Omental fat pad (tissue), 4 donors: ENCODE data around the gene KIF3A. TPM values are rescaled to one million over a fixed set of nuclear protein-coding genes. Genes with fewer than 3 reads are reported as not detected.

Experiments
- ATAC-seq: fragments of 150-250 bp; one replicate; pipeline ENCODE4 v1.9.1; 2016; ENCODE audit warnings: mild to moderate bottlenecking, moderate library complexity; ENCODE audit not compliant: low FRiP score
- DNase-seq: peaks from one replicate; pipeline ENCODE4 v3.0.0-alpha.2; 2019; ENCODE audit warnings: low spot score
- total RNA-seq, 4 donors: library from RNA; depleted of rRNA; stranded (reverse); fragments of >200 nt; gene quantifications; one replicate each; pipeline ENCODE4 v1.1.0, GENCODE V29; 2016
- TF ChIP-seq, protein P1 (sequence below), 3 donors: fragments of 450-650 bp; IDR thresholded peaks; one replicate each; pipeline ENCODE4 v1.5.1; 2016 to 2017; ENCODE audit warnings: antibody characterized with exemption in 3 of 3, mild to moderate bottlenecking in 3 of 3, moderate library complexity in 2 of 3

KIF3A gene
- total RNA-seq, 4 donors from 2014 or later: 4.4 to 10.4 (median 5.9) TPM

DNA sequence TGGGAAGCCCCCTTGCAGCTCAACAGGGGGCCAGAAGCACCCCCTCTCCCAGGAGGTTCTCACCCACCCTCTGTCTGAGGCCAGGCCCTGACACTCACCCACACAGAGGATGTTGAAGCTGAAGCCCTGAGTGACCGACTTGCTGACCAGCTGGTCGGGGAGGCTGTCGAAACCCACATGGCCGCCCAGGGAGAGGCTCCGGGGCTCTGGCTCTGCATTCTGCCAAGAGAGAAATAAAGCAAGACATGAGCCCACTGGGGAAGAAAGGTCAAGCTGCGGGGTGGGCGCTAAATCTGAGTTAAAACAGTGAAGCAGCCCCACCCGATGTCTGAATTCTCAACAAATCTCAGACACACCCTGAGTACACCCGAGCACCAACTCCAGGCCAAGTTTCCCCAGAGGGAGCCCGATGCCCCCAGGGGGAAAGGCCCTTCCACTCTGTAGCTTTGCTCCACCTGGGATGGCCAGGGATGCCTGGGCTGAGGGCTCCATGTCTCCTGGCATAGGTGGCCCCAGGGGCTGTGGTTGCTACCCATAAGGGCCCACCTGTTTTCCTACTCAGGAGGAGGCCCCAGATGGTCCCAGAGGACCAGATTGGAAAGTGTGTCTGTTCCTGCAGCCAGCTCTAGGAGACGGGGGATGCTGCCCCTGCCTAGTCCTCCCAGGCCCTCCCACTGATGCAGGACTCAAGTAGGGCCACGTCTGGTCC is 28.1 kb upstream of the KIF3A start:
- TF ChIP-seq, protein P1, sequence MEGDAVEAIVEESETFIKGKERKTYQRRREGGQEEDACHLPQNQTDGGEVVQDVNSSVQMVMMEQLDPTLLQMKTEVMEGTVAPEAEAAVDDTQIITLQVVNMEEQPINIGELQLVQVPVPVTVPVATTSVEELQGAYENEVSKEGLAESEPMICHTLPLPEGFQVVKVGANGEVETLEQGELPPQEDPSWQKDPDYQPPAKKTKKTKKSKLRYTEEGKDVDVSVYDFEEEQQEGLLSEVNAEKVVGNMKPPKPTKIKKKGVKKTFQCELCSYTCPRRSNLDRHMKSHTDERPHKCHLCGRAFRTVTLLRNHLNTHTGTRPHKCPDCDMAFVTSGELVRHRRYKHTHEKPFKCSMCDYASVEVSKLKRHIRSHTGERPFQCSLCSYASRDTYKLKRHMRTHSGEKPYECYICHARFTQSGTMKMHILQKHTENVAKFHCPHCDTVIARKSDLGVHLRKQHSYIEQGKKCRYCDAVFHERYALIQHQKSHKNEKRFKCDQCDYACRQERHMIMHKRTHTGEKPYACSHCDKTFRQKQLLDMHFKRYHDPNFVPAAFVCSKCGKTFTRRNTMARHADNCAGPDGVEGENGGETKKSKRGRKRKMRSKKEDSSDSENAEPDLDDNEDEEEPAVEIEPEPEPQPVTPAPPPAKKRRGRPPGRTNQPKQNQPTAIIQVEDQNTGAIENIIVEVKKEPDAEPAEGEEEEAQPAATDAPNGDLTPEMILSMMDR (IDR thresholded peaks at IDR 0.05): no peak
- ATAC-seq: no peak
- no peak for DNase-seq

DNA sequence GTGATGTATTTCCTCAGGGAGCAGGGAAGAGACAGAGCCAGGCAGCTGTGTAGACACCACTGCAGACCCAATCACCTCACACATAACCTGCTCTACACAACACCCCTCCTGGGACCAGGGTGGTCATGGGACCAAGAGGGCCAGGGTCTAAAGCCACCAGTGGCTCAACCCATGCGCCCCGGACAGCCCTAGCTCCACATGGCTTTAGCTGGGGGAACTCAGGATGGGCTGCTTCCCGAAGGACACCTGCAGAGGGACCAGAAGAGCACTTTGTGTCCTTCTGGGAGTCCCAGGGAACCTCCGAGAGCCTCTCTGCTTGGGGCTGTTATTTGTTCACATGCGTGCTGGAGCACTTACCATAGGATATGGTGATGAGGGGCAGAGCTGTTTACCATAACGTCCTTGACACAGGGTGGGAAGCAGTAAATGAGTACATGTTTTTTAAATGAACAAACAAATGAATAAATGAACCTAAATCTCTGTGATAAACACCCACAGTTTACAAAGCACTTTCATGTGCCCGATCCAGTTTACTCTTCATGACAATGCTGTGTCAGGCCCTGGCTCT is 27.4 kb upstream of the KIF3A start:
- ATAC-seq (no peak), DNase-seq (no peak)
- TF ChIP-seq, protein P1 (IDR thresholded peaks at IDR 0.05): no peak

DNA sequence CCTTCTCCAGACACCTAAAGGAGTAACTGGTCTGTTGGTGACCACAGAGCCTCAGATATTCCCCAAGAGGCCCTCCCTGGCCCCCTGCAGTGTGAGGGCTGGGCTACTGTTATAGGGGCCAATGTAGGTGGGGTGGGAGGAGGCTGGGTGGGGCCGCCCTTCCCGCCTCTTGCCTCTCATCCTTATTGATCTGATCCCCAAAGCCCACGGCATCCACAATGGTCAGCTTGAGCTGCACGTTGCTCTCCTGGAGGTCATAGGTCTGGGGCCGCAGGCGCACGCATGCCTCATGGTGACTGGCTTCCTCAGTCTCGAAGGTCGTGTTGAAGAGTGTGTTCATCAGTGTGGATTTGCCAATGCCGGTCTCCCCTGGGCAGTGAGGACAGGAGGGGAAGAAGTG is 26.7 kb upstream of the KIF3A start:
- DNase-seq (no peak), ATAC-seq (no peak)
- TF ChIP-seq, protein P1 (IDR thresholded peaks at IDR 0.05): no peak

DNA sequence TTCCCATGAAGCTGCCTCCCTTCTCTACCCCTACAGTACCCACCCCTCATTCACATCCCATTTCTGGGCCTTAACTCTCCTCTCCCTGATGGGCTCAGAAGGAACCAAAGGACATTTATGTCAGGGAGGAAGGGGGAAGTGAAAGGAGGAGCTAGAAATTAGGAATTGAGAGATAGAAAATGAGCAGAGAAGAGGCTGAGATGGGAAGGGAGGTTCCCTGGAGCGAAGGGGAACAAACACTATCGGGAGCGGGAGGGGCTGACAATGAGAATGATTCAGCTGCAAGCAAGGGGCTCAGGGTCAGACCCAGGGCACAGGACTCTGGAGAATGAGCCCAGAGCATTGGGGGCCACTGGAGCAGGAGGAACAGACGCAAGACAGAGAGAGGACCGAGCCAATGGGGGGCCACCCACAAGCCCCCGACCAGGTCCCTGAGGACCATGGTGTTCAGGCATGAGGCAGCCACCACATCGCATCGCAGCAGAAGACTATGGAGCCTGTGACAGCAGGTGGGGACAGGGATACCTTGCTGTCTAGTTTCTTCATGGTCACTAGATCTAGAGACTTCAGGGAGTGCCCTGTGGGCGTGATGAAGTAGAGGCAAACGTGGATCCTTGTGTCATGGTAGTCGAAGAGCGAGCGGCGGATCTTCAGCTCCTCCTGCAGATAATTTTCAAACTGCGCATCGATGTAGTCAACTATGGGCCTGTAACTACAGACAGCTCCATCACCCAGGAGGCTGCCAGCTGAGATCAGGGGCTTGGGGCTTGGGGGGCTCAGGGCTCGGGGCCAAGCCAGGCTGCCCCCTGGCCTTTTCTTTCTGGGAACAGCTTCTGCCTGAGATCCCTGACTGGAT is 26.1 kb upstream of the KIF3A start:
- TF ChIP-seq, protein P1 (IDR thresholded peaks at IDR 0.05): no peak
- DNase-seq (no peak), ATAC-seq (no peak)

DNA sequence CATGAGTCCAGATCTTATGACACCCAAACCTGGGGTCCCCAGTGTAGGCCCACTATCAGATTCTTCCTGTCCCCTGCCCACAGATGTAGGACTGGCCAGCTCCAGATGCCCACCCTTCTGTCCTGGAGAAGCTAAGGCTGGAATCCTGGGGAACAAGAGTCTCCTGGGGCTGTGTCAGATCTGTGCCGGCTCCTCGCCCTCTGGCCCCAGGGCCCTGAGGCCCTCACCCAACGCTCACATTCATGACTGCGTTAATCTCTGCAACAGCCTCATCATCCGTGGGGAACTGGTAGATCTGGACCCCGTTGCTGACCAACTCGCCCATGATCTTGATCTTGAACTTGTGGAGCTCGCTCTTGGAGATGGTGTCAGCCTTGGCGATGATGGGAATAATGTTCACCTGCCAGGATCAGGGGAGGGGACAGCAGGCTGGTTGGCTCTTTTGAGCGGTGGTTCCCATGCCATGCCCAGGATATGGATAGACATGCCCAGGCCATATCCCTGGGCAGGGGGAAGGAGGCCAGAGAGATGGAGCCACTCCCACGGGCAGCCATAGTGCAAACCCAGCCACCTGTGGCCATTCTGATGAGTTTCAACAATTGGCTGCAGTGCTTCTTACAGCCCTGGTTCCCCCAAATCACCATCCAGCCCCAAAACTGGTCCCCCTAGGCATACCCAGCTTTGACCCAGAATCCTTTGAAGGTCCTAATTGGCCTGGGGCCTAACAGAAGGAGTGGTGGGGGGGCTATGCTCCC is 25.1 kb upstream of the KIF3A start:
- DNase-seq (no peak), ATAC-seq (no peak)
- TF ChIP-seq, protein P1 (IDR thresholded peaks at IDR 0.05): no peak

DNA sequence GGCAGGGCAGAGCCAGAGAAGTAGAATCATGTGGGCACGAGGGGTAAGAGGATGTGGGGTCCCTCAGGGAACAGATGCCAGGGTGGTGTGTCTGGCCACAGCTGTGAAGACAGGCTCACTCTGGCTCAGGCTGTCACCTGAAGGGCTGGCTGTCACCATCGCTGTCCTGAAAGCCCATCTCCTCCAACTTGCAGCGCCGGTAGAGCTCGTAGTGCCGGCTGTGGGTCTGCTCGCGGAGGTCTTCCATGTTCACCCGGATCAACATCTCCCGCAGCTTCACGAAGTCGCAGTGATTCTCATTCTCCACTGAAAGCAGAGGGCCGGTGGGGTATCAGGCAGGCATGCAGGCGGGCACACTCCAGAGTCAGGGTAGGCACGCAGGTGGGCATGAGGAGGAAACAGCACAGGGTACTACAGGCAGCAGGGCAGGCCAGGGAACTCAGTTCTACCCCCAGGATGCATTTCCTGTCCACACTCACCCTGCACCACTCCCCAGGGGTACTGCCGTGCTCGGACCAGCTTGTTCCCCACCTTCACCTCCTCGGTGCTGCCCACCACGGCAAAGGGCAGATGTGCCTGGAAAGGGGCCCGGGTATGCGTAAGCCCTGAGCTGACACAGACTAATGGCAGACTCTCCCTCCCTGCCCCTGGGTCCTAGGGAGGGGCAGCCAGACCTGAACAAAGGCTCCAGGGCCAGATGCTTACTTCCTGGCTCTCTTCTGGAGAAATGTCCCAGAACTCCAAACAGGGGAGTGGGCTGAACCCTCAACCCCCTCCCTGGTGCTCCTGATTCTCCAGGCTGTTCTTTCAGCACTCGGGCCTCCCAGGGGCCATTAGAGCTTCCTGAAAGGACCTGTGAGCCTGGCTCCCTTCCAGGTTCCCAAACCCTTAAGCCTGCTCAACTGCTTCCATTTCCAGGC is 24.2 kb upstream of the KIF3A start:
- TF ChIP-seq, protein P1 (IDR thresholded peaks at IDR 0.05): no peak
- ATAC-seq (no peak), DNase-seq (no peak)
